Esophagus muscularis mucosa (tissue), 4 donors: ENCODE results near the gene SLC37A4. TPM values are rescaled to one million over a fixed set of nuclear protein-coding genes. Genes with fewer than 3 reads are reported as not detected.

Source experiments
- DNase-seq: peaks from one replicate; pipeline ENCODE4 v3.0.0-alpha.2; 2017; ENCODE audit errors: extremely low spot score
- H3K27ac ChIP-seq, 4 donors: fragments of 200-600 bp; sonication (generic); replicated peaks in 1 of 4; 1 replicate in 3 of 4; 2 replicates in 1 of 4; pipeline ENCODE4 v1.5.1; 2016 to 2019; ENCODE audit warnings: mild to moderate bottlenecking in 1 of 4
- H3K27me3 ChIP-seq, 4 donors: fragments of 200-600 bp; sonication (generic); one replicate each; pipeline versions ENCODE4 v1.5.1 to v1.6.0; 2016 to 2019
- H3K36me3 ChIP-seq, 4 donors: fragments of 200-600 bp; sonication (generic); one replicate each; pipeline ENCODE4 v1.5.1; 2016 to 2019
- H3K4me1 ChIP-seq, 4 donors: fragments of 200-600 bp; sonication (generic); one replicate each; pipeline ENCODE4 v1.5.1; 2016 to 2019
- H3K4me3 ChIP-seq, 4 donors: fragments of 200-600 bp; sonication (generic); 1 replicate in 2 of 4; 2 replicates in 2 of 4; pipeline ENCODE4 v1.5.1; 2016 to 2019; ENCODE audit warnings: mild to moderate bottlenecking in 4 of 4, moderate library complexity in 1 of 4
- H3K9me3 ChIP-seq, 4 donors: fragments of 200-600 bp; sonication (generic); 1 replicate in 3 of 4; 2 replicates in 1 of 4; pipeline ENCODE4 v1.5.1; 2016 to 2019
- EP300 ChIP-seq: sonication (generic); formaldehyde crosslinking; IDR thresholded peaks from one replicate; pipeline ENCODE4 v1.6.1; 2017; ENCODE audit warnings: antibody characterized with exemption
- POLR2A ChIP-seq: fragments of 450-650 bp; IDR thresholded peaks from one replicate; pipeline ENCODE4 v1.6.1; 2017; ENCODE audit warnings: antibody characterized with exemption, moderate library complexity, mild to moderate bottlenecking, low read depth
- POLR2AphosphoS5 ChIP-seq, 2 donors: sonication (generic); formaldehyde crosslinking; IDR thresholded peaks; one replicate each; pipeline ENCODE4 v1.6.1; 2017; ENCODE audit warnings: antibody characterized with exemption in 2 of 2
- WGBS: methylation state at CpG from one replicate; pipeline ENCODE4 v1.1.5; 2018; 5-methylcytosine and 5-hydroxymethylcytosine counted together
- intact Hi-C: fragments of 100-400 bp; cut with DNase I; formaldehyde crosslinking; loops from one replicate; pipeline ENCODE4 v1.15.1; 2023
- total RNA-seq, 4 donors: library from RNA; depleted of rRNA; stranded (reverse); fragments of >200 nt; gene quantifications; one replicate each; pipeline versions ENCODE4 v1.1.0 to v1.2.1, GENCODE V29; 2016
- TF ChIP-seq, protein P1 (sequence below), 3 experiments: fragments of 200-600 bp in 2 of 3; fragments of 450-650 bp in 1 of 3; sonication (generic) in 2 of 3; IDR thresholded peaks; one replicate each; pipeline ENCODE4 v1.5.1; 2017 to 2019; ENCODE audit warnings: antibody characterized with exemption in 3 of 3, mild to moderate bottlenecking in 2 of 3, moderate library complexity in 1 of 3

SLC37A4 gene
- total RNA-seq, 4 donors from 2014 or later = 5.8 to 11.7 (median 9.5) TPM

DNA sequence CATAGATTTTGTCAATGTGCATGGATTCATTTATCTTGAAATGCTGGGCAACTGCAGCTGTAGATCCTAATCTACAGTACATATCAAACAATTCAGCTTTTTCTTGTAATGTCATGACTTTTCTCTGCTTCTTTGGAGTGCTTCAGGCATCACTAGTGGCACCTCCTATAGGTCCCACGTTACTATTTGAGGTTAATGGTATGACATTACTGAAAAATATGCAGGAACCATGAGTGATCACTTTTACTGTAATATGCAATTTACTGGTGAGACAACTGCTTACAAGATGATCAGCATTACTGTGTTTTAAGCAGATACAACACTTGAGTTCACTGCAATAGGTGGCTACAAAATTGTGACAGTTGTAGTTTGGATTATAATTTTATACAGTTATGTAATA is 29.8 kb downstream of the SLC37A4 start:
- no peaks in the 10 kb centered on the region for H3K27me3 ChIP-seq
- TF ChIP-seq POLR2A (no peak), POLR2AphosphoS5 (IDR thresholded peaks at IDR 0.05) (no peak), EP300 (no peak)
- TF ChIP-seq, protein P1, sequence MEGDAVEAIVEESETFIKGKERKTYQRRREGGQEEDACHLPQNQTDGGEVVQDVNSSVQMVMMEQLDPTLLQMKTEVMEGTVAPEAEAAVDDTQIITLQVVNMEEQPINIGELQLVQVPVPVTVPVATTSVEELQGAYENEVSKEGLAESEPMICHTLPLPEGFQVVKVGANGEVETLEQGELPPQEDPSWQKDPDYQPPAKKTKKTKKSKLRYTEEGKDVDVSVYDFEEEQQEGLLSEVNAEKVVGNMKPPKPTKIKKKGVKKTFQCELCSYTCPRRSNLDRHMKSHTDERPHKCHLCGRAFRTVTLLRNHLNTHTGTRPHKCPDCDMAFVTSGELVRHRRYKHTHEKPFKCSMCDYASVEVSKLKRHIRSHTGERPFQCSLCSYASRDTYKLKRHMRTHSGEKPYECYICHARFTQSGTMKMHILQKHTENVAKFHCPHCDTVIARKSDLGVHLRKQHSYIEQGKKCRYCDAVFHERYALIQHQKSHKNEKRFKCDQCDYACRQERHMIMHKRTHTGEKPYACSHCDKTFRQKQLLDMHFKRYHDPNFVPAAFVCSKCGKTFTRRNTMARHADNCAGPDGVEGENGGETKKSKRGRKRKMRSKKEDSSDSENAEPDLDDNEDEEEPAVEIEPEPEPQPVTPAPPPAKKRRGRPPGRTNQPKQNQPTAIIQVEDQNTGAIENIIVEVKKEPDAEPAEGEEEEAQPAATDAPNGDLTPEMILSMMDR (IDR thresholded peaks at IDR 0.05) = no peak
- peaks cover 35 to 68% (median 61%) of the 10 kb centered on the region in 4 donors for H3K36me3 ChIP-seq
- H3K9me3 ChIP-seq = no peaks in the 10 kb centered on the region
- peak overlapping the region in 1 of 4 donors; percentile 87 for H3K27ac ChIP-seq
- DNase-seq = no peak
- intact Hi-C loops = no loop called here
- no peak overlapping the region for H3K4me3 ChIP-seq
- H3K4me1 ChIP-seq = peaks cover 13 to 41% (median 35%) of the 10 kb centered on the region in 4 donors
- 31% methylated on average over 1 of the region's 1 CpG for WGBS

DNA sequence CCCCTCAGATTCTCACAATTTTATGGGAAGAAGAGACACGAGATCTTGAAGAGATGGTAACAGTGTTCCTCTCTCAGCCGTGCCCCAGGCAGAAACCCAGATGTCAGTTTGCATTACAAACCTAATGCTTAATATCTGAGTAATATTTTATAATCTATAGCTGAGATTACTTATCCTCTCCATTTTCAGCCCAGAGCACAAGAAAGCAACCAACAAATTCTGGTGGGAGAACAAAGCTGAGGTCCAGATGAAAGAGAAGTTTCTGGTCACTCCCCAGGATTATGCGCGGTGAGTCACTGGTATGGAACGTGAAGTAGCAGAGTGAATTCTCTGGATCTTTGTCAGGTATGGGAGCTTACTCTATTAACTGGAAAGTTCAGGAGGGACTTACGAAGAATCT is 31.9 kb downstream of the SLC37A4 start:
- H3K27ac ChIP-seq = peak overlapping the region; percentile 87 to 96 (median 88)
- no peaks in the 10 kb centered on the region for H3K9me3 ChIP-seq
- H3K36me3 ChIP-seq = peaks cover 25 to 47% (median 44%) of the 10 kb centered on the region in 4 donors
- H3K4me1 ChIP-seq = peaks cover 13 to 41% (median 35%) of the 10 kb centered on the region in 4 donors
- no peaks in the 10 kb centered on the region for H3K27me3 ChIP-seq
- WGBS = 39% methylated on average over 6 of the region's 6 CpGs
- intact Hi-C loops = no loop called here
- H3K4me3 ChIP-seq = peak overlapping the region; percentile 64 to 90 (median 80)
- DNase-seq = no peak
- TF ChIP-seq EP300 (no peak), POLR2AphosphoS5 (IDR thresholded peaks at IDR 0.05) (peak in 1 of 2 donors; percentile 51), POLR2A (no peak)
- TF ChIP-seq, protein P1 (IDR thresholded peaks at IDR 0.05) = no peak

DNA sequence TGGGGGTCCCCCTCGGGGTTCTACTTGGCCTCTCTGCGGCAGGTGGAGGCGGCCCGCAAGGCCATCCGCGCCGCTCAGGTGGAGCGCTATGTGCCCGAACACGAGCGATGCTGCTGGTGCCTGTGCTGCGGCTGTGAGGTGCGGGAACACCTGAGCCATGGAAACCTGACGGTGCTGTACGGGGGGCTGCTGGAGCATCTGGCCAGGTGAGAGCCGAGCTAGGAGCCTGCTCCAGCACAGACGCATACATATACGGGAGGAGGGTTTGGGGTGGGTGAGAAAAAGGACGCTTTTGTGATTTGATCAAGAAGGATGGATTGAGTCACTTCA is 32.3 kb downstream of the SLC37A4 start:
- TF ChIP-seq POLR2AphosphoS5 (IDR thresholded peaks at IDR 0.05) = no peak
- TF ChIP-seq, protein P1 (IDR thresholded peaks at IDR 0.05) = no peak
- TF ChIP-seq POLR2A = no peak
- TF ChIP-seq EP300 = no peak
- DNase-seq = no peak
- intact Hi-C loops = no loop called here
- peak overlapping the region; percentile 87 to 96 (median 88) for H3K27ac ChIP-seq
- 0% methylated on average over 12 of the region's 19 CpGs for WGBS
- no peaks in the 10 kb centered on the region for H3K27me3 ChIP-seq
- no peaks in the 10 kb centered on the region for H3K9me3 ChIP-seq
- peak overlapping the region; percentile 64 to 90 (median 80) for H3K4me3 ChIP-seq
- H3K4me1 ChIP-seq = peaks cover 13 to 41% (median 35%) of the 10 kb centered on the region in 4 donors
- peaks cover 20 to 42% (median 39%) of the 10 kb centered on the region in 4 donors for H3K36me3 ChIP-seq

DNA sequence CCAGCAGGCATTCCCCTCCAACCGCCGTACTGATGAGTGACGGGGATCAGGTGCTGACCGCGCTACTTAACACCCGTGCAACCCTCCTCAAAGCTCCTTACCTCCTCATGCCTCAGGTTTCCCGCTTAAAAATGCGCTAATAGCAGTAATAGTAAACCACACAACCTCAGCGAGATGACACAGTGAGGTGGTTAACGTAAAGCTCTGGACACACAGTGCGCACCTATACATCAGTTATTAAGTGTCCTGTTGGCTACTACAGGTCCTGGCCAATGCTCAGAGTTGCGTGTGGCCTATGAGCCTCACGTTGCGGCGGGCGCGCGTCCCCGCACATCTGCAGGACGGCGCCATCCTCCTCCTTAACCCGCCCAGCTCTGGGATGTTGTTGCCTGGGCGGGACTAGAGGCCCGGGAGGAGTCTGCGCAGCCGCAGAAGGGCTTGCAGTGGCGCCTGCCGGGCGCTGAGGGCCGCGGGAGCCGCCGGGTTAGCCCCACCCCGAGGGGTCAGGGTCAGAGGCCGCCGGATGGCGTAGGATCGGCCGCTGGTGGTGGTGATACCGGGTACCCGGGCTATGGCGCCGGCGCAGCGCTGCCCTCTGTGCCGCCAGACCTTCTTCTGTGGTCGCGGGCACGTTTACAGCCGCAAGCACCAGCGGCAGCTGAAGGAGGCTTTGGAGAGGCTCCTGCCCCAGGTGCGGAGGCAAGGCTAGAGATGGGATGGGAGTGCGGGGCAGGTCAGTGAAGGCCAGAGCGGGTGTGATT is 32.9 kb downstream of the SLC37A4 start, which contains the start of gene CENATAC:
Gene CENATAC, plus strand, starts transcription at position 512 of the 761 bp plus-strand sequence. Its CDS starts 60 bp downstream, at position 572.
- Histone ChIP-seq H3K9me3 (no peaks in the 10 kb centered on the region), H3K36me3 (peaks cover 15 to 37% (median 34%) of the 10 kb centered on the region in 4 donors)
- 0% methylated on average over 22 of the region's 54 CpGs for WGBS

More for the DNA sequence above, 32.9 kb downstream of the SLC37A4 start, which contains the start of gene CENATAC:
- Histone ChIP-seq H3K27me3 (no peaks in the 10 kb centered on the region), H3K4me1 (peaks cover 13 to 41% (median 35%) of the 10 kb centered on the region in 4 donors), H3K4me3 (peak within 1 kb of the TSS; percentile 64 to 90 (median 80)), H3K27ac (peak within 1 kb of the TSS; percentile 87 to 96 (median 88))
- peak; percentile 95 for DNase-seq
- TF ChIP-seq, protein P1 (IDR thresholded peaks at IDR 0.05) = peak in 2 of 3 experiments; percentile 21 to 31
- peak; percentile 67 for TF ChIP-seq POLR2A
- TF ChIP-seq POLR2AphosphoS5 (IDR thresholded peaks at IDR 0.05) = peak; percentile 94 to 95
- no peak for TF ChIP-seq EP300
- intact Hi-C loops = no loop called here
